NB4 (cell line): ENCODE measurements around the gene ECT2L.

Experiments used
- CTCF ChIP-seq: IDR thresholded peaks from one replicate; pipeline ENCODE4 v1.5.1; 2012; ENCODE audit warnings: low read depth, low read length
- POLR2A ChIP-seq: IDR thresholded peaks from 2 replicates; pipeline ENCODE4 v1.6.1; 2011; ENCODE audit warnings: mild to moderate bottlenecking; ENCODE audit not compliant: insufficient read length; ENCODE audit errors: extremely low read depth

- TF ChIP-seq POLR2A (no peak), CTCF (no peak)
These were observed 72.3 kb downstream of the ECT2L start for GRCh38 chr6:138868181-138868580.
